Measurements from ENCODE around the gene CACNA1S. TPM values are rescaled to one million over a fixed set of nuclear protein-coding genes. Genes with fewer than 3 reads are reported as not detected.

The CACNA1S gene
- total RNA-seq, 2 donors from 2014 or later = not detected

DNA sequence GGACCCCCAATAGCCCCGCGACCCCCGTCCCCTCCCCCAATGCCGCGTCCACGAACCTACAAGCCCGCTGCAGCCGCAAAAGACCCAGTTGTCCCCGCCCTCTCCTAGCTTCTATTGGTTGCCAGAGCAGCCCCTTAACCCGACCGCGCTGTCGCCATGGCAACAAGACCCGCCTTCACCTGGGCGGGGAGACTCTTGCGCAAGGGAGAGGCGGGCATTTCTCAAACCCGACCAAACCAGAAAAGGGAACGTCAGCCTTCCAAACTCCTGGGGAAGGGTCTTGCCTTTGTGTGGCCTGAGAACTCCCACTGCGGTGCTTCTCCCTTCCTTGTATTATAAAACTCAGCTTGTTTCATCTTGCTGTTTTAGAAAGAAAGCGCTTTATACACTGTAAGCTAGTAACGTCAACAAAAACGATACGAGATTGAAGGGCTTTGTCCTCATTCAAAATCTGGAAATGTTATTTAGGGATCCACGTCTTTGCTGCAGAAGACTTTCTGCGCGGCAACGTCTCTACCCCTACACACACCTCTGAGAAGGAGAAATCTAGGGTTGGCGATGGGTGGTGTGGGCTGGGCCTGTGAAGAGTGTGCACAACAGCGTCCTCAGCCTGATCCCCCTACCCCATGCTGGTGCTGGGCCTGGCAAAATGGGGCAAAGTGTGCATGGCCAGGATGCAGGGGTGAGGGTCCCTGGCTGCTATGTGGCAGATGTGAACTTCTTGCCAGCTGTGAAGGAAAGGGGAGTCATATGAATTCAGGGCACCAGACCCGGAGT, 42.4 kb upstream of the CACNA1S start, which contains the start of gene TMEM9:
Gene TMEM9 (minus strand): TSS at position 86 of the 777 bp plus-strand sequence. CDS start 551 bp downstream, outside the sequence.
- TF ChIP-seq, protein P1, sequence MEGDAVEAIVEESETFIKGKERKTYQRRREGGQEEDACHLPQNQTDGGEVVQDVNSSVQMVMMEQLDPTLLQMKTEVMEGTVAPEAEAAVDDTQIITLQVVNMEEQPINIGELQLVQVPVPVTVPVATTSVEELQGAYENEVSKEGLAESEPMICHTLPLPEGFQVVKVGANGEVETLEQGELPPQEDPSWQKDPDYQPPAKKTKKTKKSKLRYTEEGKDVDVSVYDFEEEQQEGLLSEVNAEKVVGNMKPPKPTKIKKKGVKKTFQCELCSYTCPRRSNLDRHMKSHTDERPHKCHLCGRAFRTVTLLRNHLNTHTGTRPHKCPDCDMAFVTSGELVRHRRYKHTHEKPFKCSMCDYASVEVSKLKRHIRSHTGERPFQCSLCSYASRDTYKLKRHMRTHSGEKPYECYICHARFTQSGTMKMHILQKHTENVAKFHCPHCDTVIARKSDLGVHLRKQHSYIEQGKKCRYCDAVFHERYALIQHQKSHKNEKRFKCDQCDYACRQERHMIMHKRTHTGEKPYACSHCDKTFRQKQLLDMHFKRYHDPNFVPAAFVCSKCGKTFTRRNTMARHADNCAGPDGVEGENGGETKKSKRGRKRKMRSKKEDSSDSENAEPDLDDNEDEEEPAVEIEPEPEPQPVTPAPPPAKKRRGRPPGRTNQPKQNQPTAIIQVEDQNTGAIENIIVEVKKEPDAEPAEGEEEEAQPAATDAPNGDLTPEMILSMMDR (IDR thresholded peaks at IDR 0.05) = no peak
- H3K9me3 ChIP-seq = no peaks in the 10 kb centered on the region

DNA sequence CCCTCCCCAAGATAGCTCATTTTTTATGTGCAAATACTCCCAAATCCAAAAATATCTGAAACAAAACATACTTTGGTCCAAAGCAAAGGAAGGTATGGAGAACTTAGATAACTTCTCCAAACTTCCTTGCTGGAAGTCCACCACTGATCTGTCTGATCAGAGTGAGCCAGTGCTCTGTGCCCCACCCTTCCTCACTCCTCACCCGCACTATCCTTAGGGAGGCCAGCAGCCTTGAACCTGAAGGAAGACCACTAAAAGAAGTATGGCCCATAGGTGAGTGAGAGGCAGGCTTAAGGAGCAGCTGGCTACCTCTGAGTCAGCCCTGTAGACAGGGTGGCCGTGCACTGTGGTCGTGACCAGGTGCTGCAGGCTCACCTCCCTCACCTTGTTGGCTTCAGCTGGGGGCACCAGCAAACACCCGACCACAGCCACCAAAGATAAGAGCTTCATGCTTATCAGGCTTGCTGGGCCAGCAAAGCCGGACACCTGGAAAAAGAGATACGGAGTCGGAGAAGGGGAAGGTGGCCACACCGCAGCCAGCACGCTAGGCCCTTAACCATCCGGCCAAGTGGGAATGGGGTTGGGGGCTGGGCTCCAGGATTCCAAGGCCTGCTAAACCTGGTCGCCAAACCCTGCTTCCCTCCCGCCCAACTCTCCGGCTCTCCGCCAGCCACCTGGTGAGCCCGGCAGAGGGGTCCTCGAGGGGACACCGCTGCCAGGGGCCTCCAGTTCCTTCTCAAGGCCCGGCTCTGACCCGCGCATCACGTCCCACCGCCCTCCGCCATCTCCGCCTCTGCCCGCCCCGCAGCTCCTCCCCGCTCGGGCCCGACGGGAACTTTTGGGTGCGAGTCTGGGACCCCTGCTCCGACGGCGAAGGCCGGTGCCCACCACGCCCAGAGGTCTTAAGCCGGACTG, 41.5 kb upstream of the CACNA1S start:
- TF ChIP-seq, protein P1 (IDR thresholded peaks at IDR 0.05) = no peak
- H3K4me1 ChIP-seq = peaks cover 0 to 20% of the 10 kb centered on the region in 2 donors
- peak overlapping the region; percentile 77 to 78 for H3K27ac ChIP-seq
- peaks cover 25% of the 10 kb centered on the region for H3K36me3 ChIP-seq
- peak overlapping the region; percentile 82 to 94 for H3K4me3 ChIP-seq
- no peaks in the 10 kb centered on the region for H3K9me3 ChIP-seq
- H3K27me3 ChIP-seq = no peaks in the 10 kb centered on the region
- no peak for DNase-seq (ENCODE audit: low spot score)

More for the DNA sequence above, 42.4 kb upstream of the CACNA1S start, which contains the start of gene TMEM9:
- DNase-seq (ENCODE audit: low spot score) = peak; percentile 99
- Histone ChIP-seq H3K4me3 (peak within 1 kb of the TSS; percentile 82 to 94), H3K27ac (peak within 1 kb of the TSS; percentile 77 to 78), H3K27me3 (no peaks in the 10 kb centered on the region), H3K4me1 (peaks cover 0 to 20% of the 10 kb centered on the region in 2 donors), H3K36me3 (peaks cover 19% of the 10 kb centered on the region)

DNA sequence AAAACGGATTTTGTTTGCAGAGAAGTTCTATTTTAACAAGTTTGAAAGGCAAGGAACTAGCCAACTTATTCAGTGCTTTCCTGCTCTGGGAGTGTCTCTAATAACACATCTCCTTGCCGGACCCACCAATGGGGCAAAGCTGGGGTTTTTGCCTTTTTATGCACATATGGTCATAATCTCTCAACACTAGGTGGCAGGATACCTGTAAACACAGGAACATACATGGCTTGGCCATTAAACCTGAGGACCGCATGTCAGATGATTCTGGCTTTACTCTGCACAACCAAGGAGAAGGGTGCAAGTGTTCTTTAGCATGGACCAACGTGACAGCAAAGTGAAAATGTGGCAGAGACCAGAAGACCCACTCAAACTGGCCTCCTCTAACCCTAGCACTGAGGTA, 37.2 kb upstream of the CACNA1S start:
- no peaks in the 10 kb centered on the region for H3K27me3 ChIP-seq
- H3K4me3 ChIP-seq = no peak overlapping the region
- H3K9me3 ChIP-seq = no peaks in the 10 kb centered on the region
- peaks cover 47% of the 10 kb centered on the region for H3K36me3 ChIP-seq
- TF ChIP-seq, protein P1 (IDR thresholded peaks at IDR 0.05) = peak in 1 of 2 donors; percentile 48
- no peak overlapping the region for H3K27ac ChIP-seq
- H3K4me1 ChIP-seq = peaks cover 0 to 11% of the 10 kb centered on the region in 2 donors
- DNase-seq (ENCODE audit: low spot score) = no peak

DNA sequence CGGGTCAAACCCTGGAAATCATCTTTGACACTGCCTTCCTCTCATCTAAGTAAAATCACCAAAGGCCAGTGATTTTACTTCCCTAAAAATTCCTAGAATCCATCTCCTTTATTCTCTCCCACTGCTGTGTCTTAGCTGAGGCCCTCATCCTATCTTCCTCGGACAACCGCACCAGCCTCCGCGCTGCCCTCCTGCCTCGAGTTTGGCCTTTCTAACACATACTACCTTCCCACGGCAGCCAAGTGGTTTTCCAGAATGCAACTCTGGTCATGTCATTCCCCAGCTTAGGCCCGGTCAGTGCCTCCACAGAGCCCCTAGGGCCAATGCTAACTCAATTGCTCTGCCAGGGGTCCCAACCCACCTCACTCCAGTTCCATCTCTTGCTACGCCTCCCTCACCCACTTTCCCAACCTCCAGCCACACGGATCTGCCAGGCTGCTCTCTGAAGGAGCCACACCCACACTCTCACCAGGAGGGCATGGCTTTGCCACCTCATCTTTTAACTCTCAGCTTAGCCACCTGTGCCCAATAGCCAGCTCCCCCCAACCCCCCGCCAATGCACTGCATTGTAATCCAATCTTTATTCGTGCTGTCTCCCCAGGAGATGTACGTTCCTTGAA, 35.3 kb upstream of the CACNA1S start:
- no peaks in the 10 kb centered on the region for H3K27me3 ChIP-seq
- peaks cover 0 to 2% of the 10 kb centered on the region in 2 donors for H3K4me1 ChIP-seq
- peaks cover 60% of the 10 kb centered on the region for H3K36me3 ChIP-seq
- no peak overlapping the region for H3K27ac ChIP-seq
- no peak overlapping the region for H3K4me3 ChIP-seq
- no peak for DNase-seq (ENCODE audit: low spot score)
- TF ChIP-seq, protein P1 (IDR thresholded peaks at IDR 0.05) = no peak
- H3K9me3 ChIP-seq = no peaks in the 10 kb centered on the region

DNA sequence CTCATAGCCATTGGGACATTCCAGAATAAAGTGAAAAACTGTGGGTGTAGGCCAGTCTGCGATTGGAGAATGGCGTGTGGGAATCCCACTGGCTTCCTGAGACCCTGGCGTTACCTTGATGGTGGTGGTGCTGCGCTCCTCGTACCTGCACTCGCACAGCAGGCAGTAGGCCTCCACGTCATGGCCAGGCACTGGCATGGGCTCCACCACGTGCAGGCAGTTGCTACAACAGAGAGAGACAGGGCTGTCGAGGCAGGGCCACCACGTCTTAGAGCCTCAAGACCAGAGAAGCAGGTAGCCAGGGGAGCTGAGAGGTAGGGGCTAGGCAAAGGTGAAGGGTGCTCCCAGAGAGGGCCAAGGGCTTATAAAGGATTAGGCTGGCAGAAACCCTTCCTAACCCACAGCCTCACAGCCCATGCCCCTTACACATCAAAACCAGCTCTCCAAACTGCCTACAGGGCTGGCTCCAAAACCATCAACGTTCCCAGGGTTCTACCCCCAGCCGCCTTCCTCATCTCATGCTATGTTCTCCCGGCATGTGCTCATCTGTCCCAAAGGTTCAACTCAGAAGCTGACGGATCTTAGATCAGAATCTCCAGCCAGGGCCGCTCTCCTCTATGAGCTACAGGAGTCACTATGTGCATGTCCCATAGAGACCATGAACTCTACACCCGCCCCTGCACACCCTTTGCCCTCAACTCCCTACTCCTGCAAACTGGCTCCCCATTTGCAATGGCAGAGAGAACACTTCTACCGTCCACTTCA, 34.6 kb upstream of the CACNA1S start:
- Histone ChIP-seq H3K4me1 (peaks cover 0 to 9% of the 10 kb centered on the region in 2 donors), H3K36me3 (peaks cover 61% of the 10 kb centered on the region), H3K27ac (no peak overlapping the region), H3K4me3 (no peak overlapping the region), H3K27me3 (no peaks in the 10 kb centered on the region), H3K9me3 (no peaks in the 10 kb centered on the region)
- DNase-seq (ENCODE audit: low spot score) = no peak
- TF ChIP-seq, protein P1 (IDR thresholded peaks at IDR 0.05) = no peak

Measured in right atrium auricular region (tissue), 2 donors.